GM12892 (cell line): ENCODE measurements around the gene MYCL.

Source experiments
- POLR2AphosphoS5 ChIP-seq: IDR thresholded peaks from 2 replicates; pipeline ENCODE4 v1.6.1; 2011; ENCODE audit warnings: low read depth, low read length, control low read depth
- TAF1 ChIP-seq: IDR thresholded peaks from 2 replicates; pipeline ENCODE4 v1.6.1; 2011; ENCODE audit warnings: low read depth, mild to moderate bottlenecking, control low read depth, low read length, borderline replicate concordance

DNA sequence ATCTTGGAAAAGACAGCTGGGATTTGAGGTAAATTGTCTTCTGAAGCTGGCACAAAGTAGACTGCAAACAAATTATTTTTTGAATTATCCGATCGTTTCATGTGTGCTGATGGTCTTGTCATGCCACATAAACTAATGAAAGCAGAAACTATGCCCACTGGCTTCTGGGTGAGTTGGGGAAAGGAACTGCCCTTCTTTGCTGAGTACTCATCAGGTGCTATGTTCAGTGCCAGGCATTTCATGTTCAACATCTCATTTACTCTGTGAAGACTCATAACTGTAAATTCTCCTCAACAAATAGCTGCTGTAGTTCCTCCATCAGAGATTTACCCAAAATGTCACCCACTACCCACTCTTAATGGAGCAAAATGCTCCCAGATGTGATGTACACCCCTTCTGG lies 19.6 kb downstream of the MYCL start:
- TF ChIP-seq TAF1: no peak
- TF ChIP-seq POLR2AphosphoS5: no peak
